GM12873 (cell line): ENCODE data around the gene SAT2.

ENCODE experiments used
- CTCF ChIP-seq: IDR thresholded peaks from 2 replicates; pipeline ENCODE4 v1.5.1; 2012; ENCODE audit warnings: low read depth, mild to moderate bottlenecking, moderate library complexity, low read length, control low read depth; ENCODE audit not compliant: insufficient read depth; ENCODE audit errors: missing control alignments

Gene SAT2

DNA sequence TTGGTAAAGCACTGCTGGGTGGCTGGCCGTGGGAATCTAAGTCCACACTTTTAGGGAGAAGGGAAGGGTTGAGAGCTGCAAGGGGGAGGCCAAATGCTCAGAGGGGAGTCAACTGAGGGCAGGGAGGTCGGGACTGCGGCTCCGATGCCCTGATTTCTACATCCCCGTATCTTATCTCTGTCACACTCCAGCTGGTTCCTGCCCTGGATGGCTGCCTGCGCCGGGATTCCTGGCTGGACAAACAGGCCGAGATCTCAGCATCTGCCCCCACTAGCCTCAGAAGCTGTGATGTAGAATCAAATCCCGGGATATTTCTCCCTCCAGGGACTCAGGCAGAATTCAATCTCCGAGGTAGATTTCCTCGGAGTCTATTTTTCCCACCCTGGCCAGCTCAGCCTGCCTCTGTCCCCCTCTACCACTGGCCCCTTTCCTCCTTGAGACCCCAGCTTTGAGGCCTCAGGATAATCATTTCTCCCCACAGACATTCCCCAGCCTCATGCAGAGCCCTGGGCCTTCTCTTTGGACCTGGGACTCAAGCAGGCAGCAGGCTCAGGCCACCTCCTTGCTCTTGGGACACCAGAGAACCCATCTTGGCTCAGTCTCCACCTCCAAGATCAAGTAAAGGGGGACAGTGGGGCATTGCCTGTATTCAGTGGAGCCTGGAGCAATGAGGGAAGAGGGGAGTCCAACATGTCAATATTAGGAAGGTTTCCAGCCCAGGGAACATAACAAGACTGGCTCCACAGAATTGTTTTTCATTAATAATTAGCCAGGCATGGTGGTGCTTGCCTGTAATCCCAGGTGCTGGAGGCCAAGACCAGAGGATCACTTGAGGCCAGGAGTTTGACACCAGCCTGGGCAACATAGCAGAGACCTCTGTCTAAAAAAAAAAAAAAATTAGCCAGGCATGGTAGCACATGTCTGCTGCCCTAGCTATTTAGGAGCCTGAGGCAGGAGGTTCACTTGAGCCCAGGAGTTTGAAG lies 4.1 kb upstream of the SAT2 start:
- TF ChIP-seq CTCF = no peak

DNA sequence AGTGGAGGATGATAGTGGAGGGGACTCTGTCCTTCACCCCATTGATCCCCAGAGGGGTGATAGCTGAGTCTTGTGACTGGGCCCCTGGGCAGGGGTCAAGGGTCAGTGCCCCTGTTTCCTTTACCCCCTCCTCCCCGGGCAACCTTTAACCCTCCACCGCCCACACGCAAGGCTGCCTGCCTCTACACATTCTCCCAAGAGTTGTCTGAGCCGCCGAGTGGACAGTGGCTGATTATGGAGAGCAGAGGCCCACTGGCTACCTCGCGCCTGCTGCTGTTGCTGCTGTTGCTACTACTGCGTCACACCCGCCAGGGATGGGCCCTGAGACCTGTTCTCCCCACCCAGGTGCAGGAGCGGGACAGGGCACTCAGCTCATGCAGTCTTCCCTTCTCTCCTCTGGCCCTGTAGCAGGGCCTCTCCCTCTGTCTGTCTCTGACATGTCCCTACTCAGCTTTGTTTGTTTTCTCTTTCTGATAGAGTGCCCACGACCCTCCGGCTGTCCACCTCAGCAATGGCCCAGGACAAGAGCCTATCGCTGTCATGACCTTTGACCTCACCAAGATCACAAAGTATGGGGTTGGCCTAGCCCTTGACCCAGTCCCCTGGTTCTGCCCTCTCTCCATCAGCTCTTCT lies 2.4 kb upstream of the SAT2 start, which contains the start of gene SHBG:
Gene SHBG (plus strand): TSS at position 197 of the 633 bp plus-strand sequence. CDS start 38 bp downstream, at position 235.
- TF ChIP-seq CTCF = no peak

GRCh38 chr17:7626956-7627249 lies 718 bp downstream of the SAT2 start:
- TF ChIP-seq CTCF = no peak

DNA sequence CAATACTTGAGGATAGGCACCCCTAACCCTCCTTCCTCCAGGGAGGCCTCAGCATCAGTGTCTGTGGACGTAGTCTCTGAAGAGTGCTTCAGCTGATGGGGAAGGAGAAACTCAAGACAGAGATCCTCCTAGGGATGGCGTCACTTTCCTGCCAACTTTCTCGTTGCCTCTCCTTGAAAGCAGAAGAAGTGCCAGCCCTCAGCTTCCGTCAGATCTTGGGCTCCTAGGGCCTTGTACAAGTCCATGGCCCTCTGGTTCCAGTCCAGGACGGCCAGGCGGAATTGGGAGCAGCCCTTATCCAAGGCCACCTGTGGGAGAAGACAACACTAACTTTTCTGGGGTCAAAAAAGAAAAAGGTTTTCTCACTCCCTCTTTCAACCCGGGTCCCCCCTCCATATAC lies 1.3 kb downstream of the SAT2 start:
- TF ChIP-seq CTCF = no peak

DNA sequence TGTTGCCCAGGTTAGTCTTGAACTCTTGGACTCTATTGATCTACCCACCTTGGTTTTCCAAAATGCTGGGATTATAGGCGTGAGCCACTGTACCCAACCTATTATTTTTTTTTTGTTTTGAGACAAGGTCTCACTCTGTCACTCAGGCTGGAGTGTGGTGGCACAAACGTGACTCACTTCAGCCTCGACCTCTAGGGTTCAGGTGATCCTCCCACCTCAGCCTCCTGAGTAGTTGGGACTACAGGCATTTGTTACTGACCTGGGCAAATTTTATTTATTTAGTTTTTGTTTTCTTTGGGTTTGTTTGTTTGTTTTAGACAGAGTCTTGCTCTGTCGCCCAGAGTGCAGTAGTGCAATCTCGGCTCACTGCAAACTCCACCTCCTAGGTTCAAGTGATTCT lies 4.0 kb downstream of the SAT2 start:
- no peak for TF ChIP-seq CTCF

DNA sequence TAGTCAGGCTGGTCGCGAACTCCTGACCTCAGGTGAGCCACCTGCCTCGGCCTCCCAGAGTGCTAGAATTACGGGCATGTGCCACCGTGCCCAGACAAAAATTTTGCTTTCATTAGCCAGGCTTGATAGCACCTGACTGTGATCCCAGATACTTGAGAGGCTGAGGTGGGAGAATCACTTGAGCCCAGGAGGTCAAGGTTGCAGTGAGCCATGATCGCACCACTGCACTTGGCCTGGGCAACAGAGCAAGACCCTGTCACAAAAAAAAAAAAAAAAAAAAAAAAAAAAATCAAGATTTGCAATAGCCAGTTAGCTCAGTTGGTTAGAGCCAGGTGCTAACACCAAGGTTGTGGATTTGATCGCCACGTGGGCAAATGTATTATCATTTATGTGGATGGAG lies 6.8 kb downstream of the SAT2 start:
- no peak for TF ChIP-seq CTCF

GRCh38 chr17:7618608-7619007 lies 9.0 kb downstream of the SAT2 start:
- no peak for TF ChIP-seq CTCF
